Right lobe of liver (tissue), 6 donors: ENCODE results near the gene PCNX2. TPM values are rescaled to one million over a fixed set of nuclear protein-coding genes. Genes with fewer than 3 reads are reported as not detected.

Source experiments
- ATAC-seq, 4 donors: fragments of 200-7000 bp; cut with Tn5 transposase; one replicate each; pipeline ENCODE4 v1.9.1; 2020; ENCODE audit warnings: mild to moderate bottlenecking in 4 of 4, moderate library complexity in 4 of 4
- DNase-seq, 3 donors: peaks; one replicate each; pipeline ENCODE4 v3.0.0-alpha.2; 2020
- H3K27ac ChIP-seq, 3 donors: fragments of 200-600 bp; one replicate each; pipeline ENCODE4 v1.8.0; 2022
- H3K27me3 ChIP-seq, 2 donors: fragments of 200-600 bp; one replicate each; pipeline ENCODE4 v1.8.0; 2022
- H3K36me3 ChIP-seq, 4 donors: fragments of 200-600 bp; sonication (generic) in 1 of 4; one replicate each; pipeline versions ENCODE4 v1.5.1 to v1.8.0; 2017 to 2022; ENCODE audit warnings: control low read depth in 1 of 4
- H3K4me1 ChIP-seq, 4 donors: fragments of 200-600 bp; sonication (generic) in 1 of 4; one replicate each; pipeline versions ENCODE4 v1.5.1 to v1.8.0; 2017 to 2022; ENCODE audit warnings: control low read depth in 1 of 4
- H3K4me3 ChIP-seq, 3 donors: fragments of 200-600 bp; one replicate each; pipeline ENCODE4 v1.8.0; 2022
- H3K9me3 ChIP-seq, 4 donors: fragments of 200-600 bp; sonication (generic) in 1 of 4; one replicate each; pipeline versions ENCODE4 v1.5.1 to v1.8.0; 2017 to 2022; ENCODE audit warnings: control low read depth in 1 of 4
- POLR2A ChIP-seq: fragments of 450-650 bp; IDR thresholded peaks from one replicate; pipeline ENCODE4 v1.6.1; 2017; ENCODE audit warnings: antibody characterized with exemption, mild to moderate bottlenecking
- WGBS: methylation state at CpG from one replicate; pipeline ENCODE4 v1.1.6; 2018; ENCODE audit warnings: low coverage, low lambda C conversion rate; ENCODE audit not compliant: insufficient coverage; ENCODE audit errors: missing lambda C conversion rate; 5-methylcytosine and 5-hydroxymethylcytosine counted together
- intact Hi-C, 2 donors: fragments of 100-400 bp; cut with DNase I; formaldehyde crosslinking; loops; one replicate each; pipeline versions ENCODE4 v1.11.2 to v1.14.1; 2022
- total RNA-seq, 6 experiments: library from RNA; depleted of rRNA in 2 of 6; stranded (reverse); fragments of >200 nt in 2 of 6; fragmentation: NEBNext Ultra II Directional in 3 of 6; extraction: Animal tissue kit (Norgen Biotek cat#: 25700) in 3 of 6; gene quantifications; one replicate each; pipeline versions ENCODE4 v1.1.0 to v1.2.4, GENCODE V29; 2016 to 2023
- TF ChIP-seq, protein P1 (sequence below), 4 donors: fragments of 200-600 bp in 3 of 4; fragments of 450-650 bp in 1 of 4; IDR thresholded peaks; one replicate each; pipeline versions ENCODE4 v1.5.1 to v1.8.0; 2016 to 2022; ENCODE audit warnings: antibody characterized with exemption in 4 of 4, mild to moderate bottlenecking in 2 of 4
- donor health status: DM: no; HTN: yes; CAD: no.
- donor health status: DM: no; HTN: no; CAD: no.
- donor health status: DM: no; HTN: no; CAD: no.
- donor health status: DM: no; HTN: yes; CAD: no.
- donor health status: DM: no; HTN: yes; CAD: no.

PCNX2 gene
- total RNA-seq, 6 experiments from 2014 or later, result 0.35 to 3.4 (median 0.82) TPM

GRCh38 chr1:232986527-232986922, 309.0 kb downstream of the PCNX2 start:
- no peak overlapping the region for H3K27ac ChIP-seq
- intact Hi-C loops, result no loop called here
- ATAC-seq, result no peak
- H3K36me3 ChIP-seq, result no peaks in the 10 kb centered on the region
- TF ChIP-seq POLR2A, result no peak
- TF ChIP-seq, protein P1, sequence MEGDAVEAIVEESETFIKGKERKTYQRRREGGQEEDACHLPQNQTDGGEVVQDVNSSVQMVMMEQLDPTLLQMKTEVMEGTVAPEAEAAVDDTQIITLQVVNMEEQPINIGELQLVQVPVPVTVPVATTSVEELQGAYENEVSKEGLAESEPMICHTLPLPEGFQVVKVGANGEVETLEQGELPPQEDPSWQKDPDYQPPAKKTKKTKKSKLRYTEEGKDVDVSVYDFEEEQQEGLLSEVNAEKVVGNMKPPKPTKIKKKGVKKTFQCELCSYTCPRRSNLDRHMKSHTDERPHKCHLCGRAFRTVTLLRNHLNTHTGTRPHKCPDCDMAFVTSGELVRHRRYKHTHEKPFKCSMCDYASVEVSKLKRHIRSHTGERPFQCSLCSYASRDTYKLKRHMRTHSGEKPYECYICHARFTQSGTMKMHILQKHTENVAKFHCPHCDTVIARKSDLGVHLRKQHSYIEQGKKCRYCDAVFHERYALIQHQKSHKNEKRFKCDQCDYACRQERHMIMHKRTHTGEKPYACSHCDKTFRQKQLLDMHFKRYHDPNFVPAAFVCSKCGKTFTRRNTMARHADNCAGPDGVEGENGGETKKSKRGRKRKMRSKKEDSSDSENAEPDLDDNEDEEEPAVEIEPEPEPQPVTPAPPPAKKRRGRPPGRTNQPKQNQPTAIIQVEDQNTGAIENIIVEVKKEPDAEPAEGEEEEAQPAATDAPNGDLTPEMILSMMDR (IDR thresholded peaks at IDR 0.05), result no peak
- no peaks in the 10 kb centered on the region for H3K4me1 ChIP-seq
- H3K27me3 ChIP-seq, result no peaks in the 10 kb centered on the region
- no peaks in the 10 kb centered on the region for H3K9me3 ChIP-seq
- DNase-seq, result no peak
- no peak overlapping the region for H3K4me3 ChIP-seq
- WGBS, result no CpG with 5 or more reads among the region's 5 CpGs

- no peak overlapping the region for H3K27ac ChIP-seq
- no peaks in the 10 kb centered on the region for H3K27me3 ChIP-seq
- no peaks in the 10 kb centered on the region for H3K4me1 ChIP-seq
- DNase-seq (no peak), ATAC-seq (no peak)
- H3K36me3 ChIP-seq, result no peaks in the 10 kb centered on the region
- no peak overlapping the region for H3K4me3 ChIP-seq
- H3K9me3 ChIP-seq, result no peaks in the 10 kb centered on the region
- 81% methylated on average over 4 of the region's 31 CpGs for WGBS
- TF ChIP-seq POLR2A, result no peak
- intact Hi-C loops, result no loop called here
Observed at GRCh38 chr1:232985882-232986526, 309.5 kb downstream of the PCNX2 start.

DNA sequence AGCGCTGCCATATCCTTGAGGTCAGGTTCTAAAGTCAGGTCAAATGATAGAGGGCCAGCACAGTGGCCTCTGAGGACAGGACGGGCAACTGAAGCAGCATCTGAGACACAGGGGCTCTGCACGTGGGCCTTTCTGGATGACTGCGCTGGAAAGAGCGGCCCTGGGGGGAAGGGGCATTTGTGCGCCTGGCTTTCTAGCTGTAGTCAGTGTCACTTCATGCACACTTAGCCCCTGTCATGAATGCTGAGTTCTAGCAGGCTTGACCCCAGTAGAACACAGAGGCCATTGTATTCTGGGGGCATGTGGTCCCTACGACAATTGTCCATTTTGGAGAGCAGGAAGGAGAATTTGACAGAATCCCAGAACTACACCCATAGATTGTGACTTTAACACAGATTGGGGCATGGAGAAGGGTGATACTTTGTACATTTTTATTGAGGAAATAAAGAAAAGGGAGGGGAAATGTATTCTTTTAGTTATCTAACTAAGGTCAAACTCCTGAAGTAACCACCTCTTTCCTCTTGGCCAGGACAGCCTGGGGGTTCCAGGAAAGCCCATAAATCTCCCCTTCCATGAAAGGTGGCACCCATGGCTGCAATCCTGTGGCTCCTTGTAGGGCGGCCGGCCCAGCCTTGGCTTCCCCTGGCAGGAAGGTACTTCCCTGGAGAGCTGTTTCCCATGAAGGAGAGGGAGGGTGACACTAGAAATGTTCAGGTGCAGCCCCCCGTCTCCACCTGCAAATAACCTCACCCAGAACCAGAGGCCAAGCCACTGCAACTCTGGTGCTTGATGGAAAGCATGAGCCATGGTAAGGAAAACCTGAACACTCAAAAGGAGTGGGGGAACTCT, 310.7 kb downstream of the PCNX2 start:
- no peak for DNase-seq
- no peaks in the 10 kb centered on the region for H3K27me3 ChIP-seq
- no peak for TF ChIP-seq POLR2A
- TF ChIP-seq, protein P1 (IDR thresholded peaks at IDR 0.05), result no peak
- no peak overlapping the region for H3K27ac ChIP-seq
- intact Hi-C loops, result no loop called here
- 89% methylated on average over 5 of the region's 10 CpGs for WGBS
- H3K4me1 ChIP-seq, result no peaks in the 10 kb centered on the region
- no peak for ATAC-seq
- no peaks in the 10 kb centered on the region for H3K9me3 ChIP-seq
- H3K4me3 ChIP-seq, result no peak overlapping the region
- H3K36me3 ChIP-seq, result no peaks in the 10 kb centered on the region

DNA sequence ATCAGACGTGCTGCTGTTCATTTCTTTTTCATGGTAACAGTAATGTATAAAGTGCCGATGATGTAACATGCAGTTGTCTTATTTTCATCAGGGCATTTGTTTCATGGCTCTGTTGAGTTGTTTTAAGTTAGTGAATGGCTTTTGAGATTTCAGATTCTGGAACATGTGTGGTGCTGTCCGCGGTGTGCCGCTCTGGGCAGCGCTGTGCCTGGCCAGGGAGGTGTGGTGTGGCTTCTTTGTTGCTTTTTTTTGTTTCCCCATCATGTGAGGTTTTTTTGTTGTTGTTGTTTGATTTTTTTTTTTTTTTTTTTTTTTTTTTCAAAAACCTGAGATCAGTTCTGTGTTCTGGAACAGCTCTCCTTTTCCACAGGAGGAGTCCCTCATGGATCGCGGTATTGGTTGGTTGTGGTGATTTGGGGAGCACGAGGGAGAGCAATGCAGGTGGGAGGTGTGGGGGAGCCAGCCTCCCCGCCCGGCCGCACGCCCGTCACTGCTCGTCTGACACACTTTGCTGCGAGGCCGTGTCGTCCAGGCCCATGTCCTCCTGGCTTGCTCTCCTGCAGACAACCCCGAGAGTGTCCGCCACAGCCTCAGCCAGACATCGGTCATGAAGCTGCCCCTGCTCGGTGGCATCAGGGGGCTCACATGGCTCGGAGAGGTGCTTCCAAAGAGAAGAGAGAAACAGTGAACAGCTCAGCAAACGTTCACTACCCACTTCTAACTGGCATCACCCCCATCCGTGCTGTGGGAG, 311.5 kb downstream of the PCNX2 start:
- ATAC-seq (no peak), DNase-seq (no peak)
- TF ChIP-seq, protein P1 (IDR thresholded peaks at IDR 0.05), result no peak
- no peak for TF ChIP-seq POLR2A
- Histone ChIP-seq H3K4me3 (no peak overlapping the region), H3K4me1 (no peaks in the 10 kb centered on the region), H3K27ac (no peak overlapping the region), H3K27me3 (no peaks in the 10 kb centered on the region), H3K36me3 (no peaks in the 10 kb centered on the region), H3K9me3 (no peaks in the 10 kb centered on the region)
- intact Hi-C loops, result no loop called here
- 91% methylated on average over 8 of the region's 25 CpGs for WGBS
